Fibroblast of villous mesenchyme (primary cell): ENCODE data around the gene TTC24. TPM values are rescaled to one million over a fixed set of nuclear protein-coding genes. Genes with fewer than 3 reads are reported as not detected.

Experiments
- DNase-seq: peaks from one replicate; pipeline ENCODE4 v3.0.0-alpha.2; 2010; ENCODE audit warnings: low read depth
- H3K4me3 ChIP-seq: 2 replicates; pipeline ENCODE4 v1.5.1; 2011; ENCODE audit warnings: low read depth, mild to moderate bottlenecking, low read length
- total RNA-seq: library from RNA; depleted of rRNA; stranded (reverse); fragments of >200 nt; gene quantifications from 2 replicates; pipeline ENCODE4 v1.2.3, GENCODE V29; 2012
- TF ChIP-seq, protein P1 (sequence below): IDR thresholded peaks from 2 replicates; pipeline ENCODE4 v1.5.1; 2012; ENCODE audit warnings: low read depth, mild to moderate bottlenecking, low read length; ENCODE audit not compliant: insufficient read depth

The TTC24 gene
- total RNA-seq, 1 donor: not detected

DNA sequence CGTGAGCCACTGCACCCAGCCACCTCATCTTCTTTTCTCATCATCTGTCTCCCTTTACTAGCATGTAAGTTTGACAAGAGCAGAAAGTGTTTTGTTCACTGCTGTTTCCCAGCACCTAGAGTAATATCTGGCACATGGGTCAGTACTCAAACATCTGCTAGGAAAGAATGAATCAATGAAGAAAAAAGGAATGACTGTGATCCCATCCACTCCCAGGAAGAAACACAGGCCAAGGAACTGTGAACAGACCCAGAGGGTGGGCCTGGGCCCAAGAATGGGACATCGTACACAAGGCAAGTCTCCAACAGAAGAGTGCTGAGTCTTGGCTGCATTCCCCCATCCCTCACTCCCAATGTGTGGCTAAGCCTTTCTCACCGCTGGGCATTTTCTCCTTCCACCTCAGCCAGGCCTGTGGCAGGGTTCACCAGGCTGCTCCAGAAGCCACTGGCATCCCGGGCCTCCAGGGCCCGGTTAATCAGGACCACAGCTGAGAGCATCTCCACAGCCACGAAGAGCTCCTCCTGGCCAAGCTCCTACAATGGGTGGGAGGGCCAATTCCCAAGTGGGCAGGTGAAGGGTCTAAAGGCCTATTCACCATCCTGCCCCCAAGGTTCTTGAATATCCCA, 25.6 kb upstream of the TTC24 start:
- no peak for DNase-seq
- H3K4me3 ChIP-seq: no peak overlapping the region
- TF ChIP-seq, protein P1, sequence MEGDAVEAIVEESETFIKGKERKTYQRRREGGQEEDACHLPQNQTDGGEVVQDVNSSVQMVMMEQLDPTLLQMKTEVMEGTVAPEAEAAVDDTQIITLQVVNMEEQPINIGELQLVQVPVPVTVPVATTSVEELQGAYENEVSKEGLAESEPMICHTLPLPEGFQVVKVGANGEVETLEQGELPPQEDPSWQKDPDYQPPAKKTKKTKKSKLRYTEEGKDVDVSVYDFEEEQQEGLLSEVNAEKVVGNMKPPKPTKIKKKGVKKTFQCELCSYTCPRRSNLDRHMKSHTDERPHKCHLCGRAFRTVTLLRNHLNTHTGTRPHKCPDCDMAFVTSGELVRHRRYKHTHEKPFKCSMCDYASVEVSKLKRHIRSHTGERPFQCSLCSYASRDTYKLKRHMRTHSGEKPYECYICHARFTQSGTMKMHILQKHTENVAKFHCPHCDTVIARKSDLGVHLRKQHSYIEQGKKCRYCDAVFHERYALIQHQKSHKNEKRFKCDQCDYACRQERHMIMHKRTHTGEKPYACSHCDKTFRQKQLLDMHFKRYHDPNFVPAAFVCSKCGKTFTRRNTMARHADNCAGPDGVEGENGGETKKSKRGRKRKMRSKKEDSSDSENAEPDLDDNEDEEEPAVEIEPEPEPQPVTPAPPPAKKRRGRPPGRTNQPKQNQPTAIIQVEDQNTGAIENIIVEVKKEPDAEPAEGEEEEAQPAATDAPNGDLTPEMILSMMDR: no peak

DNA sequence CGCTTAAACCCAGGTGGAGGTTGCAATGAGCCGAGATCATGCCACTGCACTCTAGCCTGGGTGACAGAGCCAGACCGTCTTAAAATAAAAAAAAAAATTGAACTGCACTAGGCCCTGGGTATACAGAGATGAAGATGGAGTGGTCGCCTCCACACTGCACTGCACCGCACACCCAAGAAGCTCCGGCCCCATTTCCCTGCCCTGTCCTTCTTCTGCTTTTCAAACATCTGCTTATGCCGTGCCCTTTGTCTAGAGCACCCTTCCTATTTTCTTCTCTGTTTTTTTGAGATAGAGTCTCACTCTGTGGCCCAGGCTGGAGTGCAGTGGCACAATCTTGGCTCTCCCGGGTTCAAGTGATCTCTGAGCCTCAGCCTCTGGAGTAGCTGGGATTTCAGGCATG, 24.6 kb upstream of the TTC24 start:
- DNase-seq: no peak
- no peak overlapping the region for H3K4me3 ChIP-seq
- TF ChIP-seq, protein P1: no peak

DNA sequence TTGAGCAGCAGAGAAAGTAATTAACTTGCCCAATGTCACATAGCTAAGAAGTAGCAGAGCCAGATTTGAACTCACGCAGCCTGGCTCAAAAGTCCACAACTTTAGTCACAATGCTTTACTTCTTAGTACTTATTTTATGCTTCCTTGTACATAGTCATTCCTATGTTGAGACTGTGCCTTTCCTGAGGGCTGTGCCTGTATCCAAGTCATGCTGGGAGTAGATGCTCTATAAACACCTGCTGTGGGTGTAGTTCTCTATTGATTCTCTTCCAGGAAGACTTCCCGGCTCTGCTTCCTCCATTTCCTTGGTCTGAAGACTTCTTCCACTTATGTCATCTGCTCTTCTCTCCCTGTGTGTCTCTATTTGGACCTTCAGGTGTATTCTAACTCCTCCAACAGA, 23.8 kb upstream of the TTC24 start:
- TF ChIP-seq, protein P1: no peak
- no peak overlapping the region for H3K4me3 ChIP-seq
- no peak for DNase-seq

DNA sequence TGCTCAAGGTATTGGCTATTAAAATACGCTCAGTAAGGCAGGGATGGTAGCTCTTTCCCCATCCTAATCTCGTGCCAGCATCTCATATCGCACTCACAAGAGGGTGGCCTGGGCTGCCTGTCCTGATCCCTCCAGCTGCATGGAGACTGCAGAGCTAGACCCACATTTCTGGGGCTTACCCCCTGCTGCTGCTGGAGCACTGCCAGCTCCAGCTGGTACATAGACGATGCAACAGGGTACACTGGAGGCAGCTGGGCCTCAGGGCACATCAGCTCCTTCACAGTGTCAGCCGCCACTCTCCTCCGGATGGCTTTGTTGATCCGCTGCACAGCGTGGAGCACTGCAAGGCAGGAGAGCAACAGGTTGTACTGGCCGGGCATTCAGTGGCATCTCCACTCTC, 23.2 kb upstream of the TTC24 start:
- TF ChIP-seq, protein P1: no peak
- no peak overlapping the region for H3K4me3 ChIP-seq
- DNase-seq: no peak

DNA sequence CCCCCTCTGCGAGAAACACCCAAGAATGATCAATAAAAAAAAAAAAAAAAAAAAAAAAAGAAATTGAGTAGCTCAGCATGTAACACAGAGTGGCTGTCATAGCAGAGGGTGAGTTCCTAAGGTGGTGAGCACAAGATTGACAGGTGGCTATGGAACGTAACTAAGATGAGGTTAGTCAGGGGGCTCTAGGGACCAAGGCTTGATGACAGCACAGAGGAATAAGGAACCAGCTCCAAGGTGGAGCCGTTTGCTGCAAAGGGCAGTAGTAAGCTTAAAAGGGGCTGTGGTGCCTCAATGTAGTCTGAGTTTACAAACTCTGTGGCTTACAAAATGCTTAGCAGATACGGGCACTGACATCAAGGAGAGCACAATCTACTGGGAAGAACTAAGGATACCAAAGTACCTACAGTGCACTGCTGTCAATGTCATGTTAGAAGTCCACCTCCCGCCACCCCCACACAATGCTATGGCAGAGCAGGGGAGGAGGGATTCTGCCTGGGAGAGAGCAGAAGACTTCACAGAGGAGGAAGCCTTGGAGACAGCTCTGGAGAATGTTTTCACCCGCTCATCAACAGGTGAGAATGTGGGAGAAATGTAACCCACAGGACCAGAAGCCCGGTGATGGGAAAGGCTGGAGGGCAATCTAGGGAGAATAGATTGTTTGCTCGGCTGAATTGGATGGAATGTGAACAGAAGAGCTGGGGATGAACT, 20.3 kb upstream of the TTC24 start:
- TF ChIP-seq, protein P1: no peak
- no peak for DNase-seq
- H3K4me3 ChIP-seq: no peak overlapping the region

DNA sequence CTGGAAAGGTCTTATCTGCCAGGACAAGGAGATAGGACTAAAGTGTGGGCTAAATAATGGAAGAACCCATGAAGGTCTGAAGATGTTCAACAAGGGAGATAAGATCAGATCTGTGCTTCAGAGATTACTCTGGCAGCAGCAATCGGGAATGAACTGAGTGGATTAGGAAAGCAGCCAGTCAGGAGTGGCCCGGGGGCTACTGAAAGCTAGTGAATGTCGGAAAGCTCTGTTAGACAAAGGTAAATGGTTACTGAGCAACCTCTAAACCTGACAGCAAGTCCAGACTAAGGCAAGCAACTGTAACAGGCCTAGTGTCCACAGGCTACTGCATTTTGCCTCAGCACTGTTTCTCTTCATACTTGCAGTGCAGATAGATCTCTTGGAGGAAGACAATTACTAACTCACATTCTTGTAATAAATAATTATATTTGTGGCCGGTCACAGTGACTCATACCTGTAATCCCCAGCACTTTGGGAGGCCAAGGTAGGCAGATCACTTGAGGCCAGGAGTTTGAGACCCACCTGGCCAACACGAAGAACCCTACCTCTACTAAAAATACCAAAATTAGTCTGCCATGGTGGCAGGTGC, 19.6 kb upstream of the TTC24 start:
- H3K4me3 ChIP-seq: no peak overlapping the region
- TF ChIP-seq, protein P1: no peak
- DNase-seq: no peak
